ENCODE measurements around the gene TRAF4.
"Not testable (repeated sequence)": the region's sequence is repeated elsewhere in the genome, so short reads cannot be mapped to it uniquely, and the experiment has no call there.

The TRAF4 gene

GRCh38 chr17:28779601-28780000 lies 35.8 kb downstream of the TRAF4 start:
- not testable (repeated sequence) for DNase-seq (ENCODE audit: low read depth in 3 of 3)

DNA sequence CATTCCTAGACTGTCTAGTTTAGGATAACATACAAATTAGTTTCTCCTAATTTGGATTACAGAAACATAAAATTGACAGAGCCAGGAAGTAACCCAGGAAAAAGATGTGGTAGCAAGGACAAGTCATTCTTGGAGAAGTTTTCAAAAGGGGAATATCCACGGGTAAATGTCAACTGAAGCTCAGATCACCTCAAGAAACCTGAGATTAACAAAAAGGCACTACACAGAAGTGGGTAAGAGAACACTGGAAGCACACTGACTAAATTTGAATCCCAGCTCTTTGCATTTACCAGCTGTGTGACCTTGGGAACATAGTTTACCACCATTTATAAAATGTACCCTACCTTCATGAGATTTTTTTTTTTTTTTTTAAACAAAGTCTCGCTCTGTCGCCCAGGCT lies 39.4 kb downstream of the TRAF4 start:
- DNase-seq (ENCODE audit: low read depth in 3 of 3): no peak

DNA sequence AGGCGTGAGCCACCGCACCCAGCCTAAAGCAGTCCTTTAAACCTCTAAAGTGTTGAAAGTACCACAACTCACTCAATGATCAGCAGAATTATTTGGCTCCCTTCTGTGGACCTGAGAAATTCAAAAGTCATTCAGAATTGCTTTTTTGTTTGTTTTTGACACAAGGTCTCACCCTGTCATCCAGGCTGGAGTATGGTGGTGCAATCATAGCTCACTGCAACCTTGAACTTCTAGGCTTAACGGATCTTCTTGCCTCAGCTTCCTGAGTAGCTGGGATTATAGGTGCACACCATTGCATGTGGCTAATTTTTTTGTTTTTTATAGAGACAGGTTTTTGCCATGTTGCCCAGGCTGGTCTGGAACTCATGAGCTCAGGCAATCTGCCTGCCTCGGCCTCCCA lies 44.3 kb downstream of the TRAF4 start:
- DNase-seq (ENCODE audit: low read depth in 3 of 3): no peak

DNA sequence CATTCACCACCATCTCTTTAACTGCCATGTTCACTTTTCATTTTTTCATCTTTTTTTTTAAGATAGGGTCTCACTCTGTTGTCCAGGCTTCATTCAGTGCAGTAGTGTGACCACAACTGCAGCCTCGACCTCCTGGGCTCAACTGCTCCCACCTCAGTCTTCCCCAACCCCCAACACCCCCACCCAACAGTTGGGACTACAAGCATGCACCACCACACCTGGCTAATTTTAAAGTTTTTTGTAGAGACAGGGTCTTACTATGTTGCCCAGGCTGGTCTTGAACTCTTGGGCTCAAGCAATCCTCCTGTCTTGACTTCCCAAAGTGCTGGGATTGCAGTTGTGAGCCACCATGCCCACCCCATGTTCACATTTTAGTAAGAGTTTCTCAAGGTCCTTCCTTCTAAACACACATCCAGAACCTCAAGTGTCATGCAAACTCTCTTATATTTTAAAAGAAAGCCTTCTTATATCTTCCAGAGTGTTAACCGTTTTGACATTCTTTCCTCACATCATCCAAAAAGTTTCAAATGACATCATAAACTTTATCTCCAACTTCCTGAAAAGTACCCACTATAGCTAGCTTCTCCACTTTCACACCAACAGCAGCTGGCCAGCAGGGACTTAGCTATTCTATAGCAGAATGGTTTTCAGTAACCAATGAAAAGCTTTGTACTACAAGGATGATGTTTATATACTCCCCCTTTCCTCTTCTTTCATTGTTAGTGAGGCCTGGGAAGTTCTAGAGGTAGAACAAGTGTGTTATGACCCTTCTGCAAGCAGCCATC lies 49.3 kb downstream of the TRAF4 start:
- no peak for DNase-seq (ENCODE audit: low read depth in 3 of 3)

GRCh38 chr17:28794846-28795441 lies 51.1 kb downstream of the TRAF4 start:
- DNase-seq (ENCODE audit: low read depth in 3 of 3): not testable (repeated sequence)

GRCh38 chr17:28796062-28796461 lies 52.3 kb downstream of the TRAF4 start:
- no peak for DNase-seq (ENCODE audit: low read depth in 3 of 3)

Data from stimulated activated CD4-positive, alpha-beta T cell treated with anti-CD3 and anti-CD28 coated beads, TNF-alpha, amount 100 ng/mL, for 24 hours (primary cell).